Globus pallidus (tissue), 1 donor: ENCODE data around the gene PERM1.

Experiments used
- DNase-seq: peaks from one replicate; pipeline ENCODE4 v3.0.0-alpha.2; 2015; ENCODE audit warnings: low spot score

Gene PERM1

GRCh38 chr1:932776-933602 lies 48.9 kb downstream of the PERM1 start:
- DNase-seq = no peak

- no peak for DNase-seq
Measured at GRCh38 chr1:932173-932510, 49.8 kb downstream of the PERM1 start.

- no peak for DNase-seq
Measured at GRCh38 chr1:931380-932172, 50.3 kb downstream of the PERM1 start.

- DNase-seq = no peak
Measured at GRCh38 chr1:930633-931138, 51.2 kb downstream of the PERM1 start.

GRCh38 chr1:929712-930632 lies 51.9 kb downstream of the PERM1 start:
- no peak for DNase-seq

- no peak for DNase-seq
Measured at GRCh38 chr1:928825-929661, 52.9 kb downstream of the PERM1 start.

- no peak for DNase-seq
Measured at GRCh38 chr1:927748-928147, 54.1 kb downstream of the PERM1 start.

- no peak for DNase-seq
Measured at GRCh38 chr1:927234-927633, 54.7 kb downstream of the PERM1 start.

GRCh38 chr1:925561-926421 lies 56.1 kb downstream of the PERM1 start:
- no peak for DNase-seq
